Measurements from ENCODE around the gene P2RX5. TPM values are rescaled to one million over a fixed set of nuclear protein-coding genes. Genes with fewer than 3 reads are reported as not detected.

The P2RX5 gene
- total RNA-seq, 1 experiment from 2014 or later, result 8.8 TPM

DNA sequence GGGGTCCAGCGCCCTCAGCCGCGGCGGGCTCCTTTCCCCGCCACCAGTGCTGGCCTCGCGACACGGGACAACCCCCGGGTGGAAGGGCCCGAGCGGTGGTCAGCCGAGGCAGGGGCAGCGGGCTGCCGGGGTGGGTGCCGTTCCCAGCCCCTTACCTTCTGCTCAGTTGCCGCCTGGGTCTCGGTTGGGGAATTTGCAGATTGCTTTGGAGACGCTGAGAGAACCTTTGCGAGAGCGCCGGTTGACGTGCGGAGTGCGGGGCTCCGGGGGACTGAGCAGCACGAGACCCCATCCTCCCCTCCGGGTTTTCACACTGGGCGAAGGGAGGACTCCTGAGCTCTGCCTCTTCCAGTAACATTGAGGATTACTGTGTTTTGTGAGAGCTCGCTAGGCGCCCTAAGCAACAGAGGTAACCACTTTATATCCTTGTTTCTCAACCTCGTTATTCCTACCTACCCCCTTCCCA lies 59.0 kb downstream of the P2RX5 start:
- ChIA-PET CTCF (interaction anchor here (1.0 to 3.2 kb wide), 5 partner anchors 11 to 101 kb away, joined by 3 to 25 read pairs (median 20); no protein-coding TSS in a partner anchor), POLR2A (interaction anchor here (1.3 to 1.4 kb wide), 2 partner anchors 10 to 11 kb away, joined by 3 to 4 read pairs; no protein-coding TSS in a partner anchor)
- Mint-ChIP-seq H3K4me3 (peak overlapping the region; percentile 97), H3K9me3 (no peaks in the 10 kb centered on the region), H3K27me3 (ENCODE audit: low read depth) (no peaks in the 10 kb centered on the region), H3K36me3 (peaks cover 8% of the 10 kb centered on the region; the same call in 1 of the 2 replicates), H3K27ac (no peak overlapping the region), H3K4me1 (peaks cover 30% of the 10 kb centered on the region)
- no peak for ATAC-seq
- DNase-seq (ENCODE audit: low spot score), result peak; percentile 17
- TF ChIP-seq, protein P1, sequence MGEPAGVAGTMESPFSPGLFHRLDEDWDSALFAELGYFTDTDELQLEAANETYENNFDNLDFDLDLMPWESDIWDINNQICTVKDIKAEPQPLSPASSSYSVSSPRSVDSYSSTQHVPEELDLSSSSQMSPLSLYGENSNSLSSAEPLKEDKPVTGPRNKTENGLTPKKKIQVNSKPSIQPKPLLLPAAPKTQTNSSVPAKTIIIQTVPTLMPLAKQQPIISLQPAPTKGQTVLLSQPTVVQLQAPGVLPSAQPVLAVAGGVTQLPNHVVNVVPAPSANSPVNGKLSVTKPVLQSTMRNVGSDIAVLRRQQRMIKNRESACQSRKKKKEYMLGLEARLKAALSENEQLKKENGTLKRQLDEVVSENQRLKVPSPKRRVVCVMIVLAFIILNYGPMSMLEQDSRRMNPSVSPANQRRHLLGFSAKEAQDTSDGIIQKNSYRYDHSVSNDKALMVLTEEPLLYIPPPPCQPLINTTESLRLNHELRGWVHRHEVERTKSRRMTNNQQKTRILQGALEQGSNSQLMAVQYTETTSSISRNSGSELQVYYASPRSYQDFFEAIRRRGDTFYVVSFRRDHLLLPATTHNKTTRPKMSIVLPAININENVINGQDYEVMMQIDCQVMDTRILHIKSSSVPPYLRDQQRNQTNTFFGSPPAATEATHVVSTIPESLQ (CRISPR knock-in tag; IDR thresholded peaks at IDR 0.05), result peak; percentile 19; the same call in 1 of the 2 replicates
- TF ChIP-seq CBFB (CRISPR knock-in tag; IDR thresholded peaks at IDR 0.05; ENCODE audit: low read depth), result no peak
- TF ChIP-seq, protein P2, sequence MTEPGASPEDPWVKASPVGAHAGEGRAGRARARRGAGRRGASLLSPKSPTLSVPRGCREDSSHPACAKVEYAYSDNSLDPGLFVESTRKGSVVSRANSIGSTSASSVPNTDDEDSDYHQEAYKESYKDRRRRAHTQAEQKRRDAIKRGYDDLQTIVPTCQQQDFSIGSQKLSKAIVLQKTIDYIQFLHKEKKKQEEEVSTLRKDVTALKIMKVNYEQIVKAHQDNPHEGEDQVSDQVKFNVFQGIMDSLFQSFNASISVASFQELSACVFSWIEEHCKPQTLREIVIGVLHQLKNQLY (CRISPR knock-in tag; IDR thresholded peaks at IDR 0.05), result no peak
- no peak for TF ChIP-seq NFYB (CRISPR knock-in tag; conservative IDR thresholded peaks at IDR 0.05; ENCODE audit: low read depth)
- TF ChIP-seq, protein P3, sequence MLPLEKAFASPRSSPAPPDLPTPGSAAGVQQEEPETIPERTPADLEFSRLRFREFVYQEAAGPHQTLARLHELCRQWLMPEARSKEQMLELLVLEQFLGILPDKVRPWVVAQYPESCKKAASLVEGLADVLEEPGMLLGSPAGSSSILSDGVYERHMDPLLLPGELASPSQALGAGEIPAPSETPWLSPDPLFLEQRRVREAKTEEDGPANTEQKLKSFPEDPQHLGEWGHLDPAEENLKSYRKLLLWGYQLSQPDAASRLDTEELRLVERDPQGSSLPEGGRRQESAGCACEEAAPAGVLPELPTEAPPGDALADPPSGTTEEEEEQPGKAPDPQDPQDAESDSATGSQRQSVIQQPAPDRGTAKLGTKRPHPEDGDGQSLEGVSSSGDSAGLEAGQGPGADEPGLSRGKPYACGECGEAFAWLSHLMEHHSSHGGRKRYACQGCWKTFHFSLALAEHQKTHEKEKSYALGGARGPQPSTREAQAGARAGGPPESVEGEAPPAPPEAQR (CRISPR knock-in tag; IDR thresholded peaks at IDR 0.05), result no peak
- TF ChIP-seq ZNF219 (CRISPR knock-in tag; IDR thresholded peaks at IDR 0.05; ENCODE audit: borderline replicate concordance), result no peak
- TF ChIP-seq, protein P4, sequence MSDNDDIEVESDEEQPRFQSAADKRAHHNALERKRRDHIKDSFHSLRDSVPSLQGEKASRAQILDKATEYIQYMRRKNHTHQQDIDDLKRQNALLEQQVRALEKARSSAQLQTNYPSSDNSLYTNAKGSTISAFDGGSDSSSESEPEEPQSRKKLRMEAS (CRISPR knock-in tag; IDR thresholded peaks at IDR 0.05), result 0 out of 2 replicates have a peak, but pooled peaks have one; percentile 51
- TF ChIP-seq, protein P5, sequence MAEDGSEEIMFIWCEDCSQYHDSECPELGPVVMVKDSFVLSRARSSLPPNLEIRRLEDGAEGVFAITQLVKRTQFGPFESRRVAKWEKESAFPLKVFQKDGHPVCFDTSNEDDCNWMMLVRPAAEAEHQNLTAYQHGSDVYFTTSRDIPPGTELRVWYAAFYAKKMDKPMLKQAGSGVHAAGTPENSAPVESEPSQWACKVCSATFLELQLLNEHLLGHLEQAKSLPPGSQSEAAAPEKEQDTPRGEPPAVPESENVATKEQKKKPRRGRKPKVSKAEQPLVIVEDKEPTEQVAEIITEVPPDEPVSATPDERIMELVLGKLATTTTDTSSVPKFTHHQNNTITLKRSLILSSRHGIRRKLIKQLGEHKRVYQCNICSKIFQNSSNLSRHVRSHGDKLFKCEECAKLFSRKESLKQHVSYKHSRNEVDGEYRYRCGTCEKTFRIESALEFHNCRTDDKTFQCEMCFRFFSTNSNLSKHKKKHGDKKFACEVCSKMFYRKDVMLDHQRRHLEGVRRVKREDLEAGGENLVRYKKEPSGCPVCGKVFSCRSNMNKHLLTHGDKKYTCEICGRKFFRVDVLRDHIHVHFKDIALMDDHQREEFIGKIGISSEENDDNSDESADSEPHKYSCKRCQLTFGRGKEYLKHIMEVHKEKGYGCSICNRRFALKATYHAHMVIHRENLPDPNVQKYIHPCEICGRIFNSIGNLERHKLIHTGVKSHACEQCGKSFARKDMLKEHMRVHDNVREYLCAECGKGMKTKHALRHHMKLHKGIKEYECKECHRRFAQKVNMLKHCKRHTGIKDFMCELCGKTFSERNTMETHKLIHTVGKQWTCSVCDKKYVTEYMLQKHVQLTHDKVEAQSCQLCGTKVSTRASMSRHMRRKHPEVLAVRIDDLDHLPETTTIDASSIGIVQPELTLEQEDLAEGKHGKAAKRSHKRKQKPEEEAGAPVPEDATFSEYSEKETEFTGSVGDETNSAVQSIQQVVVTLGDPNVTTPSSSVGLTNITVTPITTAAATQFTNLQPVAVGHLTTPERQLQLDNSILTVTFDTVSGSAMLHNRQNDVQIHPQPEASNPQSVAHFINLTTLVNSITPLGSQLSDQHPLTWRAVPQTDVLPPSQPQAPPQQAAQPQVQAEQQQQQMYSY (CRISPR knock-in tag; IDR thresholded peaks at IDR 0.05), result peak; percentile 44; the same call in 1 of the 2 replicates
- no peak for TF ChIP-seq TP53 (CRISPR knock-in tag; IDR thresholded peaks at IDR 0.05)
- TF ChIP-seq, protein P6, sequence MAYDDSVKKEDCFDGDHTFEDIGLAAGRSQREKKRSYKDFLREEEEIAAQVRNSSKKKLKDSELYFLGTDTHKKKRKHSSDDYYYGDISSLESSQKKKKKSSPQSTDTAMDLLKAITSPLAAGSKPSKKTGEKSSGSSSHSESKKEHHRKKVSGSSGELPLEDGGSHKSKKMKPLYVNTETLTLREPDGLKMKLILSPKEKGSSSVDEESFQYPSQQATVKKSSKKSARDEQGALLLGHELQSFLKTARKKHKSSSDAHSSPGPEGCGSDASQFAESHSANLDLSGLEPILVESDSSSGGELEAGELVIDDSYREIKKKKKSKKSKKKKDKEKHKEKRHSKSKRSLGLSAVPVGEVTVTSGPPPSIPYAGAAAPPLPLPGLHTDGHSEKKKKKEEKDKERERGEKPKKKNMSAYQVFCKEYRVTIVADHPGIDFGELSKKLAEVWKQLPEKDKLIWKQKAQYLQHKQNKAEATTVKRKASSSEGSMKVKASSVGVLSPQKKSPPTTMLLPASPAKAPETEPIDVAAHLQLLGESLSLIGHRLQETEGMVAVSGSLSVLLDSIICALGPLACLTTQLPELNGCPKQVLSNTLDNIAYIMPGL (CRISPR knock-in tag; IDR thresholded peaks at IDR 0.05), result peak; percentile 52; the same call in 1 of the 2 replicates
- TF ChIP-seq, protein P7, sequence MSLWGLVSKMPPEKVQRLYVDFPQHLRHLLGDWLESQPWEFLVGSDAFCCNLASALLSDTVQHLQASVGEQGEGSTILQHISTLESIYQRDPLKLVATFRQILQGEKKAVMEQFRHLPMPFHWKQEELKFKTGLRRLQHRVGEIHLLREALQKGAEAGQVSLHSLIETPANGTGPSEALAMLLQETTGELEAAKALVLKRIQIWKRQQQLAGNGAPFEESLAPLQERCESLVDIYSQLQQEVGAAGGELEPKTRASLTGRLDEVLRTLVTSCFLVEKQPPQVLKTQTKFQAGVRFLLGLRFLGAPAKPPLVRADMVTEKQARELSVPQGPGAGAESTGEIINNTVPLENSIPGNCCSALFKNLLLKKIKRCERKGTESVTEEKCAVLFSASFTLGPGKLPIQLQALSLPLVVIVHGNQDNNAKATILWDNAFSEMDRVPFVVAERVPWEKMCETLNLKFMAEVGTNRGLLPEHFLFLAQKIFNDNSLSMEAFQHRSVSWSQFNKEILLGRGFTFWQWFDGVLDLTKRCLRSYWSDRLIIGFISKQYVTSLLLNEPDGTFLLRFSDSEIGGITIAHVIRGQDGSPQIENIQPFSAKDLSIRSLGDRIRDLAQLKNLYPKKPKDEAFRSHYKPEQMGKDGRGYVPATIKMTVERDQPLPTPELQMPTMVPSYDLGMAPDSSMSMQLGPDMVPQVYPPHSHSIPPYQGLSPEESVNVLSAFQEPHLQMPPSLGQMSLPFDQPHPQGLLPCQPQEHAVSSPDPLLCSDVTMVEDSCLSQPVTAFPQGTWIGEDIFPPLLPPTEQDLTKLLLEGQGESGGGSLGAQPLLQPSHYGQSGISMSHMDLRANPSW (CRISPR knock-in tag; conservative IDR thresholded peaks at IDR 0.05; ENCODE audit: low read depth), result no peak
- TF ChIP-seq, protein P8, sequence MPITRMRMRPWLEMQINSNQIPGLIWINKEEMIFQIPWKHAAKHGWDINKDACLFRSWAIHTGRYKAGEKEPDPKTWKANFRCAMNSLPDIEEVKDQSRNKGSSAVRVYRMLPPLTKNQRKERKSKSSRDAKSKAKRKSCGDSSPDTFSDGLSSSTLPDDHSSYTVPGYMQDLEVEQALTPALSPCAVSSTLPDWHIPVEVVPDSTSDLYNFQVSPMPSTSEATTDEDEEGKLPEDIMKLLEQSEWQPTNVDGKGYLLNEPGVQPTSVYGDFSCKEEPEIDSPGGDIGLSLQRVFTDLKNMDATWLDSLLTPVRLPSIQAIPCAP (CRISPR knock-in tag; IDR thresholded peaks at IDR 0.05), result no peak
- TF ChIP-seq, protein P9, sequence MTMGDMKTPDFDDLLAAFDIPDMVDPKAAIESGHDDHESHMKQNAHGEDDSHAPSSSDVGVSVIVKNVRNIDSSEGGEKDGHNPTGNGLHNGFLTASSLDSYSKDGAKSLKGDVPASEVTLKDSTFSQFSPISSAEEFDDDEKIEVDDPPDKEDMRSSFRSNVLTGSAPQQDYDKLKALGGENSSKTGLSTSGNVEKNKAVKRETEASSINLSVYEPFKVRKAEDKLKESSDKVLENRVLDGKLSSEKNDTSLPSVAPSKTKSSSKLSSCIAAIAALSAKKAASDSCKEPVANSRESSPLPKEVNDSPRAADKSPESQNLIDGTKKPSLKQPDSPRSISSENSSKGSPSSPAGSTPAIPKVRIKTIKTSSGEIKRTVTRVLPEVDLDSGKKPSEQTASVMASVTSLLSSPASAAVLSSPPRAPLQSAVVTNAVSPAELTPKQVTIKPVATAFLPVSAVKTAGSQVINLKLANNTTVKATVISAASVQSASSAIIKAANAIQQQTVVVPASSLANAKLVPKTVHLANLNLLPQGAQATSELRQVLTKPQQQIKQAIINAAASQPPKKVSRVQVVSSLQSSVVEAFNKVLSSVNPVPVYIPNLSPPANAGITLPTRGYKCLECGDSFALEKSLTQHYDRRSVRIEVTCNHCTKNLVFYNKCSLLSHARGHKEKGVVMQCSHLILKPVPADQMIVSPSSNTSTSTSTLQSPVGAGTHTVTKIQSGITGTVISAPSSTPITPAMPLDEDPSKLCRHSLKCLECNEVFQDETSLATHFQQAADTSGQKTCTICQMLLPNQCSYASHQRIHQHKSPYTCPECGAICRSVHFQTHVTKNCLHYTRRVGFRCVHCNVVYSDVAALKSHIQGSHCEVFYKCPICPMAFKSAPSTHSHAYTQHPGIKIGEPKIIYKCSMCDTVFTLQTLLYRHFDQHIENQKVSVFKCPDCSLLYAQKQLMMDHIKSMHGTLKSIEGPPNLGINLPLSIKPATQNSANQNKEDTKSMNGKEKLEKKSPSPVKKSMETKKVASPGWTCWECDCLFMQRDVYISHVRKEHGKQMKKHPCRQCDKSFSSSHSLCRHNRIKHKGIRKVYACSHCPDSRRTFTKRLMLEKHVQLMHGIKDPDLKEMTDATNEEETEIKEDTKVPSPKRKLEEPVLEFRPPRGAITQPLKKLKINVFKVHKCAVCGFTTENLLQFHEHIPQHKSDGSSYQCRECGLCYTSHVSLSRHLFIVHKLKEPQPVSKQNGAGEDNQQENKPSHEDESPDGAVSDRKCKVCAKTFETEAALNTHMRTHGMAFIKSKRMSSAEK (CRISPR knock-in tag; IDR thresholded peaks at IDR 0.05; ENCODE audit: borderline replicate concordance), result no peak
- no peak for TF ChIP-seq RORB (CRISPR knock-in tag; IDR thresholded peaks at IDR 0.05)
- TF ChIP-seq, protein P10, sequence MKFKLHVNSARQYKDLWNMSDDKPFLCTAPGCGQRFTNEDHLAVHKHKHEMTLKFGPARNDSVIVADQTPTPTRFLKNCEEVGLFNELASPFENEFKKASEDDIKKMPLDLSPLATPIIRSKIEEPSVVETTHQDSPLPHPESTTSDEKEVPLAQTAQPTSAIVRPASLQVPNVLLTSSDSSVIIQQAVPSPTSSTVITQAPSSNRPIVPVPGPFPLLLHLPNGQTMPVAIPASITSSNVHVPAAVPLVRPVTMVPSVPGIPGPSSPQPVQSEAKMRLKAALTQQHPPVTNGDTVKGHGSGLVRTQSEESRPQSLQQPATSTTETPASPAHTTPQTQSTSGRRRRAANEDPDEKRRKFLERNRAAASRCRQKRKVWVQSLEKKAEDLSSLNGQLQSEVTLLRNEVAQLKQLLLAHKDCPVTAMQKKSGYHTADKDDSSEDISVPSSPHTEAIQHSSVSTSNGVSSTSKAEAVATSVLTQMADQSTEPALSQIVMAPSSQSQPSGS (CRISPR knock-in tag; IDR thresholded peaks at IDR 0.05; ENCODE audit: borderline replicate concordance, low read depth), result no peak
- no peak for TF ChIP-seq SMAD4 (CRISPR knock-in tag; IDR thresholded peaks at IDR 0.05)

Data from WTC11 (cell line).